ENCODE results near the gene IL13RA2. TPM values are rescaled to one million over a fixed set of nuclear protein-coding genes. Genes with fewer than 3 reads are reported as not detected.
A peak's percentile ranks its signal among the peaks of the same experiment; 100 is the strongest.

The IL13RA2 gene
- total and polyA plus RNA-seq, 2 of the 4 experiments (the other 2 are of a cell fraction): under 0.01 to 0.14 TPM

GRCh38 chrX:115018040-115018647, 728 bp upstream of the IL13RA2 start:
- Histone ChIP-seq H3K36me3 (ENCODE audit: control insufficient read depth, insufficient read depth, low read length) (no peaks in the 10 kb centered on the region), H3K27me3 (ENCODE audit: control insufficient read depth, insufficient read depth, low read length) (no peaks in the 10 kb centered on the region), H3K27ac (ENCODE audit: insufficient read depth, low read length) (no peak overlapping the region), H3K9ac (ENCODE audit: low read depth, low read length) (no peak overlapping the region), H4K91ac (ENCODE audit: insufficient read depth, low read depth, low read length) (no peak overlapping the region), H3K18ac (ENCODE audit: low read depth, low read length) (no peak overlapping the region; the same call in 1 of the 2 replicates), H3K9me3 (ENCODE audit: control insufficient read depth, insufficient read depth, low read length) (no peaks in the 10 kb centered on the region), H2BK5ac (ENCODE audit: low read depth, low read length, poor library complexity, severe bottlenecking) (no peak overlapping the region), H3K4me2 (ENCODE audit: low read depth, low read length) (no peak overlapping the region), H2BK120ac (ENCODE audit: low read depth, low read length) (no peak overlapping the region), H2BK20ac (ENCODE audit: low read depth, low read length) (no peak overlapping the region), H3K23ac (ENCODE audit: low read depth, low read length) (no peak overlapping the region), H3K4ac (ENCODE audit: low read depth, low read length) (no peak overlapping the region), H4K5ac (ENCODE audit: low read depth, low read length) (no peak overlapping the region), H2AFZ (replicated peaks; ENCODE audit: low read length, poor library complexity) (no peak overlapping the region), H3K4me1 (ENCODE audit: control insufficient read depth, insufficient read depth, low read length) (no peaks in the 10 kb centered on the region; the same call in 1 of the 2 replicates), H3K79me1 (ENCODE audit: low read depth in 1 of 2, low read length in 2 of 2) (no peaks in the 10 kb centered on the region), H4K20me1 (ENCODE audit: insufficient read depth, low read length) (no peaks in the 10 kb centered on the region), H3K56ac (ENCODE audit: extremely low read depth, insufficient read depth, low read length) (no peak overlapping the region), H3K4me3 (ENCODE audit: insufficient read depth, low read depth, low read length) (no peak overlapping the region), H3K9me1 (ENCODE audit: insufficient read depth, low read length) (no peaks in the 10 kb centered on the region), H2AK9ac (replicated peaks; ENCODE audit: low read depth, low read length, poor library complexity) (no peak overlapping the region), H4K8ac (ENCODE audit: low read depth in 2 of 2, low read length in 2 of 2) (no peak overlapping the region), H2AK5ac (ENCODE audit: low read depth, low read length) (no peak overlapping the region), H3K14ac (replicated peaks; ENCODE audit: low read depth, low read length) (no peak overlapping the region), H2BK15ac (ENCODE audit: low read depth, low read length) (no peak overlapping the region)
- POLR2A ChIA-PET (ENCODE audit: unreplicated experiment): no interaction called here
- CTCF ChIA-PET: interaction anchor here (0.6 to 0.8 kb wide), 3 partner anchors 25 to 1082 kb away, joined by 3 read pairs; no protein-coding TSS in a partner anchor
- no CpG with 5 or more reads among the region's 6 CpGs for WGBS, 2 experiments (ENCODE audit: extremely low coverage in 2 of 2, insufficient read length in 1 of 2)
- BruUV-seq (replicated peaks): no TSS peak
- dilution Hi-C loops (cut with HindIII; ENCODE audit: low sequenced_read_pairs, unreplicated experiment) (no loop called here), intact Hi-C loops (cut with micrococcal nuclease) (loop anchor here (5.0 kb wide), 1 partner anchor 109 kb away; no protein-coding TSS in a partner anchor), in situ Hi-C loops (cut with MboI; ENCODE audit: low sequenced_read_pairs) (no loop called here)
- no peak for ATAC-seq (ENCODE audit: low read depth)
- DNase-seq: no peak
- TF ChIP-seq CTCF (conservative IDR thresholded peaks at IDR 0.05; ENCODE audit: low read depth, low read length) (peak; percentile 41), BHLHE40 (IDR thresholded peaks at IDR 0.05; ENCODE audit: low read depth, low read length) (no peak)
